ENCODE measurements around the gene RAP1A.

GRCh38 chr1:111649227-111649626 lies 29.6 kb downstream of the RAP1A start:
- TF ChIP-seq JUN (IDR thresholded peaks at IDR 0.05; ENCODE audit: borderline replicate concordance, insufficient read depth, insufficient read length, low read depth): no peak
- TF ChIP-seq EZH2 (IDR thresholded peaks at IDR 0.05; ENCODE audit: borderline replicate concordance, low read depth, low read length, severe bottlenecking): no peak
- TF ChIP-seq, protein P1, sequence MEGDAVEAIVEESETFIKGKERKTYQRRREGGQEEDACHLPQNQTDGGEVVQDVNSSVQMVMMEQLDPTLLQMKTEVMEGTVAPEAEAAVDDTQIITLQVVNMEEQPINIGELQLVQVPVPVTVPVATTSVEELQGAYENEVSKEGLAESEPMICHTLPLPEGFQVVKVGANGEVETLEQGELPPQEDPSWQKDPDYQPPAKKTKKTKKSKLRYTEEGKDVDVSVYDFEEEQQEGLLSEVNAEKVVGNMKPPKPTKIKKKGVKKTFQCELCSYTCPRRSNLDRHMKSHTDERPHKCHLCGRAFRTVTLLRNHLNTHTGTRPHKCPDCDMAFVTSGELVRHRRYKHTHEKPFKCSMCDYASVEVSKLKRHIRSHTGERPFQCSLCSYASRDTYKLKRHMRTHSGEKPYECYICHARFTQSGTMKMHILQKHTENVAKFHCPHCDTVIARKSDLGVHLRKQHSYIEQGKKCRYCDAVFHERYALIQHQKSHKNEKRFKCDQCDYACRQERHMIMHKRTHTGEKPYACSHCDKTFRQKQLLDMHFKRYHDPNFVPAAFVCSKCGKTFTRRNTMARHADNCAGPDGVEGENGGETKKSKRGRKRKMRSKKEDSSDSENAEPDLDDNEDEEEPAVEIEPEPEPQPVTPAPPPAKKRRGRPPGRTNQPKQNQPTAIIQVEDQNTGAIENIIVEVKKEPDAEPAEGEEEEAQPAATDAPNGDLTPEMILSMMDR (IDR thresholded peaks at IDR 0.05; ENCODE audit: extremely low read depth in 1 of 2, insufficient read depth in 1 of 2, low read depth in 1 of 2, low read length in 2 of 2): no peak
- TF ChIP-seq POLR2A (IDR thresholded peaks at IDR 0.05; ENCODE audit: low read depth, low read length): no peak
- no peak for TF ChIP-seq POLR2AphosphoS5 (IDR thresholded peaks at IDR 0.05; ENCODE audit: insufficient read depth, low read depth, low read length)
- TF ChIP-seq, protein P2, sequence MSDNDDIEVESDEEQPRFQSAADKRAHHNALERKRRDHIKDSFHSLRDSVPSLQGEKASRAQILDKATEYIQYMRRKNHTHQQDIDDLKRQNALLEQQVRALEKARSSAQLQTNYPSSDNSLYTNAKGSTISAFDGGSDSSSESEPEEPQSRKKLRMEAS (IDR thresholded peaks at IDR 0.05; ENCODE audit: insufficient read depth, insufficient read length): no peak
- TF ChIP-seq MYC (IDR thresholded peaks at IDR 0.05; ENCODE audit: low read depth, low read length): no peak
